NT2/D1 (cell line): ENCODE results near the gene MIP.
A peak's percentile ranks its signal among the peaks of the same experiment; 100 is the strongest.
"Not testable (repeated sequence)": the region's sequence is repeated elsewhere in the genome, so short reads cannot be mapped to it uniquely, and the experiment has no call there.

ENCODE experiments used
- DNase-seq: peaks from one replicate; pipeline ENCODE4 v3.0.0-alpha.2; 2011; ENCODE audit warnings: low read depth, low spot score
- H3K27me3 ChIP-seq: 2 replicates; pipeline ENCODE4 v1.6.0; 2011; ENCODE audit warnings: mild to moderate bottlenecking; ENCODE audit not compliant: insufficient read length, insufficient read depth
- H3K36me3 ChIP-seq: 2 replicates; pipeline ENCODE4 v1.6.1; 2011; ENCODE audit warnings: mild to moderate bottlenecking, low read length, mixed read lengths; ENCODE audit not compliant: insufficient read depth, insufficient read length
- H3K4me1 ChIP-seq: 2 replicates; pipeline ENCODE4 v1.5.1; 2011; ENCODE audit not compliant: insufficient read depth, insufficient read length
- H3K4me3 ChIP-seq: 2 replicates; pipeline ENCODE4 v1.5.1; 2011; ENCODE audit warnings: low read depth; ENCODE audit not compliant: insufficient read length
- H3K9ac ChIP-seq: 2 replicates; pipeline ENCODE4 v1.6.0; 2011; ENCODE audit warnings: low read depth; ENCODE audit not compliant: insufficient read length
- H3K9me3 ChIP-seq: 2 replicates; pipeline ENCODE4 v1.5.1; 2011; ENCODE audit warnings: mild to moderate bottlenecking, low read length; ENCODE audit not compliant: insufficient read depth
- SUZ12 ChIP-seq: IDR thresholded peaks from 2 replicates; pipeline ENCODE4 v1.6.1; 2011; ENCODE audit not compliant: insufficient read length, insufficient read depth; ENCODE audit errors: extremely low read depth
- YY1 ChIP-seq: IDR thresholded peaks from 2 replicates; pipeline ENCODE4 v1.6.1; 2011; ENCODE audit not compliant: insufficient read length, insufficient read depth
- ZNF274 ChIP-seq: IDR thresholded peaks from 2 replicates; pipeline ENCODE4 v1.6.1; 2011; ENCODE audit warnings: mild to moderate bottlenecking, low read depth, low read length

MIP gene

DNA sequence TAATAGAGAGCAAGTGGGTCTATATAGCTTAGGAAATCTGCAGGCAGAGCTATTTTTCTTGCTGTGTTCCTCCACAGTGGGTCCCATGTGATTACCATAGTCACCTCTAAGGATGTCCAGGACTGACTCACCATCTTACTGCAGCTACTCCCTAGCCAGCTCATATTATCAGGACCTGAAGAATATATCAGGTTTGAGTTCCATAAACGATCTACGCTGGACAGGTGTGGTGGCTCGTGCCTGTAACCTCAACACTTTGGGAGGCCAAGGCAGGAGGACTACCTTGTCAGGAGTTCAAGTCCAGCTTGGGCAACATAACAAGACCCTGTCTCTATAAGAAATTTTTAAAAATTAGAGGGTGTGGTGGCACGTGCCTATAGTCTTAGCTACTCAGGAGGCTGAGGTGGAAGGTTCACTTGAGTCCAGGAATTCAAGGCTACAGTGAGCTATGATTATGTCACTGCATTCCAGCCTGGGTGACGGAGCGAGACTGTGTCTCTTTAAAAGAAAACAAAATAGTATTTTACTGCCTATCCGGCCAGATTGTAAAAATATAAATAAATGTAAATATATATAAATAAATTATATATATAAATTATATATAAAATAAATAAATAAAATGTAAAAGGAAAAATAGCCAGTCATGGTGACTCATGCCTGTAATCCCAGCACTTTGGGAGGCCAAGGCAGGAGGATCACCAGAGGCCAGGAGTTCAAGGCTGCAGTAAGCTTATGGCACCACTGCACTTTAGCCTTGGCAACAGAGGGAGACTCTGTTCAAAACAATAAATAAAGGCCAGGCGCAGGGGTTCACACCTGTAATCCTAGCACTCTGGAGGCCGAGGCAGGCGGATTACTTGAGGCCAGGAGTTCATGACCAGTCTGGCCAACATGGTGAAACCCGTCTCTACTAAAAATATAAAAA is 7.0 kb upstream of the MIP start:
- Histone ChIP-seq H3K36me3 (no peaks in the 10 kb centered on the region), H3K4me3 (no peak overlapping the region), H3K4me1 (no peaks in the 10 kb centered on the region), H3K27me3 (no peaks in the 10 kb centered on the region), H3K9ac (no peak overlapping the region), H3K9me3 (no peaks in the 10 kb centered on the region)
- TF ChIP-seq YY1, result no peak
- TF ChIP-seq SUZ12, result no peak
- TF ChIP-seq ZNF274, result no peak
- DNase-seq, result no peak

DNA sequence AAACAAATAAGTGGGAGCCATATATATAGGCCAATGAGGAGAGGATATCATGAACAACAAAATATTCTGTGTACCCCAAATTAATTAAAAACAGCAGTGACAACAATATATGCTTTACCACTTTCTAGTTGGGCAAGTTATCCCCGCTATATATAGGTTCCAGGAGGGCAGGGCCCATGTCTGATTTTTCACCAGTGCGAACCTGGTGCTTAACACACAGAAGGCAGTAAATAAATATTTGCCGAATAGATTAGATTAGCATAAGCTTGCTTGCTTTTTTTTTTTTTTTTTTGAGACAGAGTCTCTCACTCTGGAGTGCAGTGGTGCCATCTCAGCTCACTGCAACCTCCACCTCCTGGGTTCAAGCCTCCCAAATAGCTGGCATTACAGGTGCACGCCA is 3.4 kb upstream of the MIP start:
- Histone ChIP-seq H3K9me3 (no peaks in the 10 kb centered on the region), H3K4me1 (no peaks in the 10 kb centered on the region), H3K4me3 (no peak overlapping the region), H3K36me3 (no peaks in the 10 kb centered on the region), H3K27me3 (no peaks in the 10 kb centered on the region), H3K9ac (no peak overlapping the region)
- no peak for DNase-seq
- TF ChIP-seq YY1 (no peak), SUZ12 (no peak), ZNF274 (no peak)

DNA sequence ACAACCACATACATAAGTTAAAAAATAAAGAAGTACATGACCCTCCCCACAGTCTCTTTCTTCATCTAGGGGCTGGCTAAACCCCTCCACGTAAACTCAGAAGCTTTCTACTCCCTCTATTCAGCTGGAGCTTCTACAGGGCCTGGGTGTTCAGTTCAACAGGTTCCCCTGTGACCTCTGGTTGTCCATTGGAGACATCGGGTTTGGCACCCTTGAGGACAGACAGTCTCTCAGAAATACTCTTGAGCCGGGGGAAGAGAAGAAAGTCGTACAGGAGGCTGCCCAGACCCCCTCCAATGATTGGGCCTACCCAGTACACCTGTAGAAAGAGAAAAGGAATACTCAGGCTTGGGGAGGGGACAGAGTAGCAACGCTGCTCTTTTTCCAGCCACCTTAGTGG is 3.3 kb downstream of the MIP start:
- Histone ChIP-seq H3K27me3 (no peaks in the 10 kb centered on the region), H3K9me3 (no peaks in the 10 kb centered on the region), H3K9ac (no peak overlapping the region), H3K4me1 (no peaks in the 10 kb centered on the region), H3K36me3 (peaks cover 8% of the 10 kb centered on the region), H3K4me3 (no peak overlapping the region)
- TF ChIP-seq YY1 (no peak), ZNF274 (no peak), SUZ12 (no peak)
- no peak for DNase-seq

DNA sequence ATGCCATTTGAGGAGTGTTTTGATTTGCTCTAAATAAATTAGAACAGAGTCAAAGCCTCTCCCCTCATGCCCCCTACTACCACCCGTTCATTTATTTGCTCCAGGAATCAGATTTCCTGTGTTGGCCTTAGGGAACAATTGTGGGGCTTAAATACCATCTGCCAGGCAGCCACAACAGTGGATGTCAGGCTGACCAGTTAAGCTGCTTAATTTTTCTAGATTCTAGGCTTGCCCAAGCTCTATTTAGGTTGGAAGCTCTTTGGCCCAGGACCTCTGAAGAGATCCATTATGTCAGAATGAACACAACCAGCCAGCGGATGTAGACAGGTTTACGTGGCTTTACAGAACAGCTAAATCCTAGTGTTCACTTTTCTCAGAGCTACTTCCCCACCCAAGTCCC is 4.2 kb downstream of the MIP start:
- DNase-seq, result no peak
- H3K27me3 ChIP-seq, result no peaks in the 10 kb centered on the region
- no peak overlapping the region for H3K4me3 ChIP-seq
- H3K9me3 ChIP-seq, result no peaks in the 10 kb centered on the region
- H3K36me3 ChIP-seq, result peaks cover 13% of the 10 kb centered on the region
- no peak overlapping the region for H3K9ac ChIP-seq
- H3K4me1 ChIP-seq, result no peaks in the 10 kb centered on the region
- no peak for TF ChIP-seq YY1
- TF ChIP-seq SUZ12, result no peak
- TF ChIP-seq ZNF274, result no peak

DNA sequence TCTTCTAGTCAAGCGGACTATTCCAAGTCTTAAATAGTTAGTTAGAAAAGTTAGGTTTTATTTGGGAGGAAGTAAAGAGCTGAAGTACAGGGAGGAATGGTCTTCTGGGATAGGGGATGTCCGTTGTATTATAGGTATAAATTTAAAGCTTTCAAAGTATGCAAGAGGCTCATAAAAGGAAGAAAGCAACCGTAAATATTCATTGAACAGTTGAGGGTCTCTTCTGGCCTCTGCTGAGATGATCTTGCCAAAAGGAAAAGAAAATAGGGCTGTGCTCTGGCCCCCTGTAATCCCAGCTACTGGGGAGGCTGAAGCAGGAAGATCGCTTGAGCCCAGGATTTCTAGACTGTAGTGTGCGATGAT is 4.9 kb downstream of the MIP start:
- H3K4me1 ChIP-seq, result no peaks in the 10 kb centered on the region
- no peak for DNase-seq
- H3K9ac ChIP-seq, result peak overlapping the region; percentile 95
- H3K9me3 ChIP-seq, result peaks cover 4% of the 10 kb centered on the region; the same call in 1 of the 2 replicates
- TF ChIP-seq SUZ12 (no peak), ZNF274 (no peak)
- H3K36me3 ChIP-seq, result peaks cover 16% of the 10 kb centered on the region
- H3K27me3 ChIP-seq, result no peaks in the 10 kb centered on the region
- H3K4me3 ChIP-seq, result peak overlapping the region; percentile 70

DNA sequence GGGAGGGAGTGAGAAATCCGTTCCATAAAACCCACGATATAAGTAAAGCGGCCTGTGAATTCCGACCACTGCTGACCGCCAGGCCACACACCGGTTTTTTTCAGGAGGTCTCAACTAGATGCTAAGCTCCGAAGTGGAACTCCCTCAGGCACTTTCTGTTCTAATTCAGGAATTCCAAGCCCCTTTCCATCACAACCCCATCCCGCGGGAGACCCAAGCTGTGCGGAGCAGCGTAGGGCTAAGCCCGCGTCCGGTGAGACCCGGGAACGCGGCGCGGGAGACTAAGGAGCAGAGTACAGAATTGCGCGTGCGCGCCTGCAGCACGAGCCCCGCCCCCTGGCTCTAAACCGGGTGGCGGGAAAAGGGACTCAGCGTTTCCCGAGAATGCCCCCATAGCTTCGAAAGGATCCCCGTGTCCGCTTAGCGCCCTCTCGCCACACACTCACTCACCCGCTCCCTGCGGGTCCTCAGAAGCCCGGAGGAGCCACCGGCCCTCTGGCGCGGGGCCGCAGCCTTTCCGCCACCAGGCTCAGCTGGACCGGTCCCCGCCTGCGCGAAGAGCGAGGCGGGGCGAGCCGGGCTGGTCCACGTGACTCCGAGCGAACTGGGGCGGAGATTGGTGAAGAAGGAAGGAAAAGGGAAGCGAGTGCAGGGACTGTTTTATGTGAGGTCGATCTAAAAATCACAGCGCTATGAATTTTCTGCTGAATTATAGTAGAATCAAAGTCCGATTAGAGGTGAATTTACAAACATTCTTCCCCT is 5.4 kb downstream of the MIP start, which contains the start of gene TIMELESS:
Gene TIMELESS (minus strand): TSS at position 567 of the 762 bp plus-strand sequence. CDS start 15,256 bp downstream, outside the sequence.
- H3K27me3 ChIP-seq, result no peaks in the 10 kb centered on the region
- peak within 1 kb of the TSS; percentile 70 for H3K4me3 ChIP-seq
- peaks cover 18% of the 10 kb centered on the region for H3K36me3 ChIP-seq
- no peak for TF ChIP-seq ZNF274
- TF ChIP-seq SUZ12, result no peak
- no peak for TF ChIP-seq YY1
- peaks cover 10% of the 10 kb centered on the region for H3K9me3 ChIP-seq
- H3K9ac ChIP-seq, result peak within 1 kb of the TSS; percentile 95
- peak; percentile 84 for DNase-seq
- H3K4me1 ChIP-seq, result no peaks in the 10 kb centered on the region

DNA sequence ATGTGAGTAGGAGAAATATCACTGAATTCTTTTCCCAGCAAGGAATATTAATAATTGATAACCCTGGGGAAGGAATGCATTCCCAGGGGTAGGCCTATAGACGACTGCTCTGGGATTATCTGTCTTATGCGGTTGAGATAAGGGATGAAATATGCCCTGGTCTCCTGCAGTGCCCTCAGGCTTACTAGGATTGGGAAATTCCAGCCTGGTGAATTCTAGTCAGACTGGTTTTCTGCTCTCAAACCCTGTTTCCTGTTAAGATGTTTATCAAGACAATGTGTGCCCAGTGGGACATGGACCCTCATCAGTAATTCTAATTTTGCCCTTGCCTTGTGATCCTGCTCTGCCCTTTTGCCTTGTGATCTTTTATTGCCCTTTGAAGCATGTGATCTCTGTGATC is 11.2 kb downstream of the MIP start:
- Histone ChIP-seq H3K9me3 (peaks cover 24% of the 10 kb centered on the region), H3K36me3 (peaks cover 22% of the 10 kb centered on the region)
- H3K4me1 ChIP-seq, DNase-seq, H3K9ac ChIP-seq, H3K27me3 ChIP-seq, H3K4me3 ChIP-seq: not testable (repeated sequence)
